ENCODE data around the gene ZNF764. TPM values are rescaled to one million over a fixed set of nuclear protein-coding genes. Genes with fewer than 3 reads are reported as not detected.

The ZNF764 gene
- total RNA-seq, 2 experiments from 2014 or later, result 9.7 to 10.4 TPM

DNA sequence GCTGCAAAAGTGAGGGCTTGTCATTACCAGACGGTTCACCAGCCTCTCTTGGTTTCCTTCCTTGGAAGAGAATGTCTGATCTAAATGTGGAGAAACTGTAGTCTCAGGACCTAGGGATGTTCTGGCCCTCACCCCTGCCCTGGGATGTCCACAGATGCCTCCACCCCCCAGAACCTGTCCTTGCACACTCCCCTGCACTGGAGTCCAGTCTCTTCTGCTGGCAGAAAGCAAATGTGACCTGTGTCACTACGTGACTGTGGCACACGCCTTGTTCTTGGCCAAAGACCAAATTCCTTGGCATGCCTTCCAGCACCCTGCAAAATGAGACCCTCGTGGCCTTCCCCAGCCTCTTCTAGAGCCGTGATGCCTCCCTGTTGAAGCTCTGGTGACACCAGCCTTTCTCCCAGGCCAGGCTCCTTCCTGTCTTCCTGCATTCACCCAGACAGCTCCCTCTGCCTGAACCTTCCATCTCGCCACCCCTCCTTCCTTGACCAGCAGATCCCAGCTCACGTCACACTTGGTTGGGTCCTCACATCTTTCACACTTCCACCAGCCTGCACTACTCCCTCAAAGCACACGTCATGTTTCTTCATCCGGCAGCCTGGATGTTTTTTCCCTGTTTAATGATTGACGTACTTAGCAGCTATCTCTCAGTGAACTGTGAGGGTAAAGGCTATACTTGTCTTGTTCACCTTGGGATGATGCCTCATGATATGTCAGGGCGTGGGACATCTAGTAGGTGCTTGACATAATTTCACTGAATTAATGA, 36.1 kb downstream of the ZNF764 start:
- CTCF ChIA-PET, result no interaction called here

DNA sequence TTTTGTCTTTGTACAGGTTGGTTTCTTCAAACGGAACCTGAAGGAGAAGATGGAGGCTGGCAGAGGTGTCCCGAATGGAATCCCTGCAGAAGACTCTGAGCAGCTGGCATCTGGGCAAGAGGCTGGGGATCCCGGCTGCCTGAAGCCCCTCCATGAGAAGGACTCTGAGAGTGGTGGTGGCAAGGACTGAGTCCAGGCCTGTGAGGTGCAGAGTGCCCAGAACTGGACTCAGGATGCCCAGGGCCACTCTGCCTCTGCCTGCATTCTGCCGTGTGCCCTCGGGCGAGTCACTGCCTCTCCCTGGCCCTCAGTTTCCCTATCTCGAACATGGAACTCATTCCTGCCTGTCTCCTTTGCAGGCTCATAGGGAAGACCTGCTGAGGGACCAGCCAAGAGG, 36.7 kb downstream of the ZNF764 start:
- no peak overlapping the region for H3K27ac Mint-ChIP-seq
- CTCF ChIA-PET, result no interaction called here

More for the DNA sequence above, 36.1 kb downstream of the ZNF764 start:
- Mint-ChIP-seq H3K36me3 (ENCODE audit: low read depth) (peaks cover 38% of the 10 kb centered on the region), H3K4me3 (no peak overlapping the region), H3K4me1 (ENCODE audit: low read depth) (peaks cover 11% of the 10 kb centered on the region), H3K9me3 (no peaks in the 10 kb centered on the region), H3K27me3 (no peaks in the 10 kb centered on the region), H3K27ac (peak overlapping the region; percentile 13)
- TF ChIP-seq, protein P1, sequence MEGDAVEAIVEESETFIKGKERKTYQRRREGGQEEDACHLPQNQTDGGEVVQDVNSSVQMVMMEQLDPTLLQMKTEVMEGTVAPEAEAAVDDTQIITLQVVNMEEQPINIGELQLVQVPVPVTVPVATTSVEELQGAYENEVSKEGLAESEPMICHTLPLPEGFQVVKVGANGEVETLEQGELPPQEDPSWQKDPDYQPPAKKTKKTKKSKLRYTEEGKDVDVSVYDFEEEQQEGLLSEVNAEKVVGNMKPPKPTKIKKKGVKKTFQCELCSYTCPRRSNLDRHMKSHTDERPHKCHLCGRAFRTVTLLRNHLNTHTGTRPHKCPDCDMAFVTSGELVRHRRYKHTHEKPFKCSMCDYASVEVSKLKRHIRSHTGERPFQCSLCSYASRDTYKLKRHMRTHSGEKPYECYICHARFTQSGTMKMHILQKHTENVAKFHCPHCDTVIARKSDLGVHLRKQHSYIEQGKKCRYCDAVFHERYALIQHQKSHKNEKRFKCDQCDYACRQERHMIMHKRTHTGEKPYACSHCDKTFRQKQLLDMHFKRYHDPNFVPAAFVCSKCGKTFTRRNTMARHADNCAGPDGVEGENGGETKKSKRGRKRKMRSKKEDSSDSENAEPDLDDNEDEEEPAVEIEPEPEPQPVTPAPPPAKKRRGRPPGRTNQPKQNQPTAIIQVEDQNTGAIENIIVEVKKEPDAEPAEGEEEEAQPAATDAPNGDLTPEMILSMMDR (IDR thresholded peaks at IDR 0.05), result no peak
- no peak for DNase-seq
- intact Hi-C loops (cut with micrococcal nuclease), result no loop called here
- no peak for ATAC-seq
- POLR2A ChIA-PET, result interaction anchor here (0.6 to 2.5 kb wide), 8 partner anchors 8 to 110 kb away, joined by 3 to 16 read pairs (median 4); partner anchors contain the start of gene ZNF747

DNA sequence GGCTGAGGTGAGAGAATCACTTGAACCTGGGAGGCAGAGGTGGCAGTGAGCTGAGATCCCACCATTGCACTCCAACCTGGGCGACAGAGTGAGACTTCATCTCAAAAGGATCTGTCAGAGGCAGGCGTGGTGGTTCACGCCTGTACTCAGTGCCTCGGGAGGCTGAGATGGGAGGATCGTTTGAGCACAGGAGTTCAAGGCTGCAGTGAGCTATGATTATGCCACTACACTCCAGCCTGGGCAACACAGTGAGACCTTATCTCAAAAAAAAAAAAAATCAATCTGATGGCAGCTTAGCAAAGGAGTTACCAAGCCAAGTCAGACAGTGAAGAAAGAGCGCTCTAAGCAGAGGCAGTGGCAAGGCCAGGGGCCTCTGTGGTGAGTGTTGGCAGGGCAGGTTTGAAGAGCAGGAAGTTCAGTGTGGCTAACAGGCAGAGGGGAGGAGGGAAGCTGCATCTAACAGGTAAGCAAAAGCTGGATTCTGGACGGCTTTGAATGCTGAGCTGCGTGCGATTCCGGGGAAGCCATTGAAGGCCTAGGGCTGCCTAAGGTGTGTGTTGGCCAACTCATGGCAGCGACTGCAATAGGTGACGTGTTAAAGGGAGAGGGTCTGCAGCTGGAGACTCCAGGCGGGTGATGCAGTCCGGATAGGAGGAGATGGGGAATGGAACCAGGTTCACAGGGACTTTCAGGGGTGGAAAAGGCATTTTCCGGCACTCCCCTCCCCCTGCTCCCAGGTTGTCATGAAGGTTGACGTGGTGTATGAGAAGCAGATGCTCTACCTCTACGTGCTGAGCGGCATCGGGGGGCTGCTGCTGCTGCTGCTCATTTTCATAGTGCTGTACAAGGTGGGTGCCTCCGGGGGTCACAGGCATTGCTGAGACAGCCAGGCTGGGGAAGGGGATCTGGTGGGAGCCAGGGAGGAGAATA, 38.8 kb downstream of the ZNF764 start:
- DNase-seq (no peak), ATAC-seq (no peak)
- TF ChIP-seq, protein P1 (IDR thresholded peaks at IDR 0.05), result no peak
- H3K27ac Mint-ChIP-seq, result peak overlapping the region; percentile 74
- no peaks in the 10 kb centered on the region for H3K9me3 Mint-ChIP-seq
- intact Hi-C loops (cut with micrococcal nuclease), result no loop called here
- ChIA-PET POLR2A (interaction anchor here (0.8 to 2.1 kb wide), 7 partner anchors 8 to 44 kb away, joined by 3 to 8 read pairs (median 5); no protein-coding TSS in a partner anchor), CTCF (interaction anchor here (1.0 to 1.4 kb wide), 3 partner anchors 21 to 96 kb away, joined by 3 read pairs; partner anchors contain the start of gene DCTPP1)
- H3K36me3 Mint-ChIP-seq (ENCODE audit: low read depth), result peaks cover 59% of the 10 kb centered on the region
- no peaks in the 10 kb centered on the region for H3K27me3 Mint-ChIP-seq
- no peak overlapping the region for H3K4me3 Mint-ChIP-seq
- H3K4me1 Mint-ChIP-seq (ENCODE audit: low read depth), result peaks cover 8% of the 10 kb centered on the region

More for the DNA sequence above, 36.7 kb downstream of the ZNF764 start:
- no peak overlapping the region for H3K4me3 Mint-ChIP-seq
- TF ChIP-seq, protein P1 (IDR thresholded peaks at IDR 0.05), result no peak
- POLR2A ChIA-PET, result interaction anchor here (0.6 kb wide), 1 partner anchor 77 kb away, joined by 3 read pairs; no protein-coding TSS in a partner anchor
- H3K27me3 Mint-ChIP-seq, result no peaks in the 10 kb centered on the region
- peaks cover 44% of the 10 kb centered on the region for H3K36me3 Mint-ChIP-seq (ENCODE audit: low read depth)
- ATAC-seq (no peak), DNase-seq (no peak)
- intact Hi-C loops (cut with micrococcal nuclease), result no loop called here
- peaks cover 11% of the 10 kb centered on the region for H3K4me1 Mint-ChIP-seq (ENCODE audit: low read depth)
- no peaks in the 10 kb centered on the region for H3K9me3 Mint-ChIP-seq

DNA sequence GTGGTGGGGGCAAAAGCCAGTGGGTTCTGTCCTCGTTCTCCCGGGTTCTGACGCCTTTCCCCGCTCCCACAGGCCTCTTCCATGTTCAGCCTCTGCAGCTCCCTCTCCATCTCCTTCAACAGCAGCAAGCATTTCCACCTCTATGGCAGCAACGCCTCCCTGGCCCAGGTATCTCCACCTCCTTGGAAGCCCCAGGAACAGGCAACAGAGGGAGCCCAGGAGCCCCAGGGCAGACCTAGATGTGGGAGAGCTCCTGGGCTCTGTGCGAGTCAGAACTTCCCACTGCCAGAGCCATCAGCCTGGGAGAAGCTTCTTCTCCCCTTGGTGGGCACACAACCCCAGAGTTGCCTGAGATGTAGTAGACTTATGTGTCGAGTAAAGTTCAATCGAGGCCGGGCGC, 39.6 kb downstream of the ZNF764 start:
- no peak for ATAC-seq
- TF ChIP-seq, protein P1 (IDR thresholded peaks at IDR 0.05), result no peak
- no peak overlapping the region for H3K4me3 Mint-ChIP-seq
- peaks cover 64% of the 10 kb centered on the region for H3K36me3 Mint-ChIP-seq (ENCODE audit: low read depth)
- H3K9me3 Mint-ChIP-seq, result no peaks in the 10 kb centered on the region
- intact Hi-C loops (cut with micrococcal nuclease), result no loop called here
- DNase-seq, result no peak
- ChIA-PET POLR2A (interaction anchor here (0.7 to 2.1 kb wide), 9 partner anchors 10 to 352 kb away, joined by 3 to 7 read pairs (median 4); no protein-coding TSS in a partner anchor), CTCF (interaction anchor here (1.0 to 1.4 kb wide), 3 partner anchors 20 to 97 kb away, joined by 3 read pairs; partner anchors contain the start of gene DCTPP1)
- peak overlapping the region; percentile 74 for H3K27ac Mint-ChIP-seq
- H3K4me1 Mint-ChIP-seq (ENCODE audit: low read depth), result peaks cover 6% of the 10 kb centered on the region
- H3K27me3 Mint-ChIP-seq, result no peaks in the 10 kb centered on the region
